Measurements from ENCODE around the gene KLHL42. TPM values are rescaled to one million over a fixed set of nuclear protein-coding genes. Genes with fewer than 3 reads are reported as not detected.

Gene KLHL42
- total and polyA plus RNA-seq, 2 of the 8 experiments (the other 6 are each of a cell fraction or from before 2014, with no cell fraction given) = 13.6 to 21.6 TPM

GRCh38 chr12:27781680-27782079, 1.6 kb downstream of the KLHL42 start:
- no peak for FAIRE-seq
- Histone ChIP-seq H3K36me3 (ENCODE audit: control insufficient read depth in 2 of 4, insufficient read depth in 4 of 4, low read length in 3 of 4) (peaks cover 0 to 2% (median 0%) of the 10 kb centered on the region in 4 experiments; a peak in 2 of 8 replicates), H3K4me1 (replicated peaks in 1 of 4; ENCODE audit: control insufficient read depth in 3 of 4, insufficient read depth in 4 of 4, low read length in 3 of 4) (peaks cover 0 to 16% (median 11%) of the 10 kb centered on the region in 4 experiments; a peak in 6 of 7 replicates), H3K4me2 (ENCODE audit: insufficient read depth in 1 of 2, low read depth in 2 of 2, low read length in 2 of 2) (peak overlapping the region; percentile 76 to 97), H3K23ac (ENCODE audit: insufficient read length) (no peak overlapping the region), H2BK12ac (ENCODE audit: low read depth, low read length) (no peak overlapping the region), H3K4ac (replicated peaks; ENCODE audit: insufficient read length, low read depth, low read length) (no peak overlapping the region), H3K9me3 (ENCODE audit: insufficient read depth in 2 of 2, low read depth in 1 of 2, low read length in 1 of 2) (no peaks in the 10 kb centered on the region), H3K9ac (replicated peaks in 1 of 4; ENCODE audit: extremely low read depth in 1 of 4, low read depth in 3 of 4, low read length in 3 of 4) (peak overlapping the region in 1 of 4 experiments; percentile 24; a peak in 1 of 7 replicates), H4K8ac (ENCODE audit: extremely low read depth, insufficient read depth, low read length) (no peak overlapping the region), H3K79me2 (ENCODE audit: control insufficient read depth in 1 of 2, insufficient read depth in 2 of 2, low read length in 2 of 2) (peaks cover 0 to 55% of the 10 kb centered on the region in 2 experiments; a peak in 3 of 4 replicates), H3K4me3 (ENCODE audit: extremely low read depth in 1 of 4, insufficient read depth in 2 of 4, low read depth in 3 of 4, low read length in 4 of 4) (peak overlapping the region in 3 of 4 experiments; percentile 17 to 72 (median 53); a peak in 4 of 8 replicates), H2BK20ac (ENCODE audit: low read length) (no peak overlapping the region), H3K79me1 (ENCODE audit: low read depth, low read length) (no peaks in the 10 kb centered on the region), H3K27me3 (replicated peaks in 1 of 4; ENCODE audit: control insufficient read depth in 3 of 4, extremely low read depth in 1 of 4, insufficient read depth in 3 of 4, low read length in 3 of 4) (no peaks in the 10 kb centered on the region), H3K56ac (replicated peaks; ENCODE audit: insufficient read length, low read depth, low read length) (no peak overlapping the region), H2BK15ac (ENCODE audit: low read length) (no peak overlapping the region), H2AK5ac (ENCODE audit: low read depth, low read length) (no peak overlapping the region), H4K20me1 (replicated peaks in 1 of 2; ENCODE audit: control insufficient read depth in 1 of 2, insufficient read depth in 2 of 2, low read length in 2 of 2) (no peaks in the 10 kb centered on the region), H4K5ac (ENCODE audit: insufficient read length, low read depth, low read length) (no peak overlapping the region), H3K23me2 (ENCODE audit: low read depth, low read length) (peaks cover 11% of the 10 kb centered on the region), H2BK5ac (ENCODE audit: low read depth, low read length) (no peak overlapping the region), H3K27ac (ENCODE audit: low read depth, low read length) (no peak overlapping the region), H2AFZ (ENCODE audit: low read length) (no peak overlapping the region), H2BK120ac (replicated peaks; ENCODE audit: low read depth, low read length) (no peak overlapping the region), H4K91ac (replicated peaks; ENCODE audit: insufficient read length, low read length) (no peak overlapping the region), H3K14ac (ENCODE audit: insufficient read length) (no peak overlapping the region), H3K18ac (ENCODE audit: extremely low read depth, low read length) (no peak overlapping the region)
- POLR2A ChIA-PET (ENCODE audit: partially characterized antibody) = interaction anchor here (0.7 to 1.3 kb wide), 3 partner anchors 10 to 18 kb away, joined by 3 read pairs; no protein-coding TSS in a partner anchor
- no peak for DNase-seq (ENCODE audit: low read depth in 1 of 2, low spot score in 2 of 2)
- CTCF ChIA-PET (ENCODE audit: partially characterized antibody) = no interaction called here
- 60% methylated on average over 5 of the region's 5 CpGs; no CpG with 5 or more reads in 1 of the 2 experiments for WGBS, 2 experiments (ENCODE audit: extremely low coverage in 1 of 2, insufficient coverage in 1 of 2, insufficient read length in 1 of 2, insufficient replicate concordance in 2 of 2, low coverage in 1 of 2, low lambda C conversion rate in 2 of 2, missing lambda C conversion rate in 1 of 2)
- TF ChIP-seq BACH1 (IDR thresholded peaks at IDR 0.05; ENCODE audit: low read length) (no peak), TAF1 (IDR thresholded peaks at IDR 0.05; ENCODE audit: low read depth, low read length) (no peak), BCL11A (IDR thresholded peaks at IDR 0.05; ENCODE audit: low read depth in 2 of 2, low read length in 2 of 2) (no peak), POLR2AphosphoS5 (IDR thresholded peaks at IDR 0.05; ENCODE audit: low read depth, low read length) (no peak), CHD1 (IDR thresholded peaks at IDR 0.05; ENCODE audit: low read depth, low read length) (no peak), KDM5A (IDR thresholded peaks at IDR 0.05; ENCODE audit: low read length) (no peak), PHF8 (conservative IDR thresholded peaks at IDR 0.05; ENCODE audit: low read depth, low read length) (no peak), EP300 (IDR thresholded peaks at IDR 0.05; ENCODE audit: borderline replicate concordance in 1 of 2, low read depth in 2 of 2, low read length in 2 of 2) (no peak), RXRA (IDR thresholded peaks at IDR 0.05; ENCODE audit: insufficient read depth, low read depth, low read length) (no peak), TBP (IDR thresholded peaks at IDR 0.05; ENCODE audit: low read depth, low read length) (no peak), HDAC6 (IDR thresholded peaks at IDR 0.05; ENCODE audit: low read depth, low read length) (no peak), NRF1 (IDR thresholded peaks at IDR 0.05; ENCODE audit: low read depth, low read length) (no peak)
- TF ChIP-seq, protein P1, sequence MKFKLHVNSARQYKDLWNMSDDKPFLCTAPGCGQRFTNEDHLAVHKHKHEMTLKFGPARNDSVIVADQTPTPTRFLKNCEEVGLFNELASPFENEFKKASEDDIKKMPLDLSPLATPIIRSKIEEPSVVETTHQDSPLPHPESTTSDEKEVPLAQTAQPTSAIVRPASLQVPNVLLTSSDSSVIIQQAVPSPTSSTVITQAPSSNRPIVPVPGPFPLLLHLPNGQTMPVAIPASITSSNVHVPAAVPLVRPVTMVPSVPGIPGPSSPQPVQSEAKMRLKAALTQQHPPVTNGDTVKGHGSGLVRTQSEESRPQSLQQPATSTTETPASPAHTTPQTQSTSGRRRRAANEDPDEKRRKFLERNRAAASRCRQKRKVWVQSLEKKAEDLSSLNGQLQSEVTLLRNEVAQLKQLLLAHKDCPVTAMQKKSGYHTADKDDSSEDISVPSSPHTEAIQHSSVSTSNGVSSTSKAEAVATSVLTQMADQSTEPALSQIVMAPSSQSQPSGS (IDR thresholded peaks at IDR 0.05; ENCODE audit: low read length) = no peak

Measured in H1 (cell line).